OCI-LY1 (cell line): ENCODE results near the gene CTNNA2.

Experiments
- EZH2 ChIP-seq: fragments of 200-600 bp; sonication (generic), shearing (Covaris generic); IDR thresholded peaks from 2 replicates; pipeline ENCODE4 v1.8.0; 2017; ENCODE audit warnings: borderline replicate concordance, mixed run types, mild to moderate bottlenecking, antibody characterized with exemption, low read length, moderate library complexity, mixed read lengths
- TF ChIP-seq, protein P1 (sequence below): fragments of 200-600 bp; sonication (generic), shearing (Covaris generic); IDR thresholded peaks from 2 replicates; pipeline ENCODE4 v1.5.1; 2017; ENCODE audit warnings: mild to moderate bottlenecking, antibody characterized with exemption, low read length, moderate library complexity, mixed read lengths

DNA sequence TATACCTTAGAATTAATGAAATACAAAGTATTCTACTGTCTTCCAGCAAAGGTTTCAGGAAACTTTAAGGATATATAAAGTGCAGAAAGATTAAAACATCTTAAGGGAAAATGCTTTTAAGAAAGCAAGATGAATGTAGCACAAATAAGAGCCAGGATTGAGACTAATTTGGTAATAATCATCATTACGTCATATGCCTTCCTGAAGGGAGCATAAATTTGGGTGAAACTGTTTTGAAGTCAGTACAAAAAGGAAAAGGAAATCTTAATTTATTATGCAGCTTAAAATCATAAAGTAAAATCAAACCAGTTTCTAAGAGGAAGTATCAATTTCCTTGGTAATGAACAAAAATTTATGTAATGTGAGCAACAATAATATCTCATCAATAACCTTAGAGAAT, 221.7 kb downstream of the CTNNA2 start:
- TF ChIP-seq, protein P1, sequence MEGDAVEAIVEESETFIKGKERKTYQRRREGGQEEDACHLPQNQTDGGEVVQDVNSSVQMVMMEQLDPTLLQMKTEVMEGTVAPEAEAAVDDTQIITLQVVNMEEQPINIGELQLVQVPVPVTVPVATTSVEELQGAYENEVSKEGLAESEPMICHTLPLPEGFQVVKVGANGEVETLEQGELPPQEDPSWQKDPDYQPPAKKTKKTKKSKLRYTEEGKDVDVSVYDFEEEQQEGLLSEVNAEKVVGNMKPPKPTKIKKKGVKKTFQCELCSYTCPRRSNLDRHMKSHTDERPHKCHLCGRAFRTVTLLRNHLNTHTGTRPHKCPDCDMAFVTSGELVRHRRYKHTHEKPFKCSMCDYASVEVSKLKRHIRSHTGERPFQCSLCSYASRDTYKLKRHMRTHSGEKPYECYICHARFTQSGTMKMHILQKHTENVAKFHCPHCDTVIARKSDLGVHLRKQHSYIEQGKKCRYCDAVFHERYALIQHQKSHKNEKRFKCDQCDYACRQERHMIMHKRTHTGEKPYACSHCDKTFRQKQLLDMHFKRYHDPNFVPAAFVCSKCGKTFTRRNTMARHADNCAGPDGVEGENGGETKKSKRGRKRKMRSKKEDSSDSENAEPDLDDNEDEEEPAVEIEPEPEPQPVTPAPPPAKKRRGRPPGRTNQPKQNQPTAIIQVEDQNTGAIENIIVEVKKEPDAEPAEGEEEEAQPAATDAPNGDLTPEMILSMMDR, result no peak
- TF ChIP-seq EZH2, result no peak
